GM18502 (cell line): ENCODE results near the gene MAP3K8.
"Not testable (repeated sequence)": the region's sequence is repeated elsewhere in the genome, so short reads cannot be mapped to it uniquely, and the experiment has no call there.

Experiments
- ATAC-seq: cut with Tn5 transposase; IDR thresholded peaks from one replicate; pipeline ENCODE4 v1.9.1; 2021; ENCODE audit warnings: mild to moderate bottlenecking; ENCODE audit not compliant: unreplicated experiment, poor library complexity

MAP3K8 gene

GRCh38 chr10:30479513-30479912 lies 45.5 kb downstream of the MAP3K8 start:
- ATAC-seq = not testable (repeated sequence)

GRCh38 chr10:30481603-30482002 lies 47.6 kb downstream of the MAP3K8 start:
- ATAC-seq = no peak

GRCh38 chr10:30488316-30488715 lies 54.3 kb downstream of the MAP3K8 start:
- ATAC-seq = no peak

DNA sequence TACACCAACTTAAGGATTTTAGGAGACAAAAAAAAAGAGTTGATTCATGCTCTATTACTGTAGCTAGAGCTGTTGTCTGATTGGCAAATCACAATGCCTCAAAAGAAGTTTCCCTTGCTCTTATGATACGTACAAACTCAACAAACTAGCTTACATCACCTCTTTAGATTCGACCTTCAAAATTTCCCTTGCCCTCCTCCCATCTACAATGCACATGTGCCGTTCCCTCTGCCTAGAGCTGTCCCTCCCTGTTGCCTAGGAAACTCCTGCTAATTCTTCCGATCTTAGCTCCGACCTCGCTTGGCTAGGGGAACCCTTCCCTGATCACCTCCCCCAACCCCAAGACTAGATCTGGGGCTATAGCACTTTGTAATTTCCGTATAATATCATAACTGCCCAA lies 55.4 kb downstream of the MAP3K8 start:
- ATAC-seq = no peak

- ATAC-seq = peak; percentile 33
Observed at GRCh38 chr10:30490289-30491000, 56.5 kb downstream of the MAP3K8 start.

- no peak for ATAC-seq
Observed at GRCh38 chr10:30491204-30491915, 57.4 kb downstream of the MAP3K8 start.

DNA sequence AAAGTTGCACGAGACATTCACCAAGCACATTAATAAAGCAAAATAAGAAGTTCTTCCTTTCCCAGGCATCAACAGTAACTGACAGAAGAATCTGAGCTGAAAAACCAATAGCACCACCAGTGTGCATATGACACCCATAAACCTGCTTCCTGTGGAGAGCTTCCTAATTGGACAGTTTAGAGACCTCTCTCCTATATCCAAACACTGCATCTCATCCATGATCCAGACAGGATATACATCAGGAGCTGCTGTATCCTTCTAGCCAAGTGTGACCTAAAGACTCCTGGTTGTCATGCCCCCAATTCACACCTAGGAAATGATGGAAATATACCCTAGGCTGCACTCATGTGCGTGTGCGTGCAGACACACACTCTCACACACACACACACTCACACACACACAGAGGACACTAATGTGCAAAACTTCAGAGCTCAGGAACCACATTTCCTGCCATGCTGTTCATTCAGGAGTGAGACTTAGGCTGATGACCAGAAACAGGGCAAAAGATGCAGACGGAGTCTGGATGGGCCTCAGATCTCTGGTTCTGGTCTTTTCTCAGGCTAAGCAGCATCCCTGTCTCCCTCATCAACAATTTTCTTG lies 58.0 kb downstream of the MAP3K8 start:
- ATAC-seq = no peak

GRCh38 chr10:30493609-30494530 lies 59.9 kb downstream of the MAP3K8 start:
- peak; percentile 35 for ATAC-seq

GRCh38 chr10:30494558-30494957 lies 60.6 kb downstream of the MAP3K8 start:
- no peak for ATAC-seq

GRCh38 chr10:30495687-30496086 lies 61.7 kb downstream of the MAP3K8 start:
- no peak for ATAC-seq

DNA sequence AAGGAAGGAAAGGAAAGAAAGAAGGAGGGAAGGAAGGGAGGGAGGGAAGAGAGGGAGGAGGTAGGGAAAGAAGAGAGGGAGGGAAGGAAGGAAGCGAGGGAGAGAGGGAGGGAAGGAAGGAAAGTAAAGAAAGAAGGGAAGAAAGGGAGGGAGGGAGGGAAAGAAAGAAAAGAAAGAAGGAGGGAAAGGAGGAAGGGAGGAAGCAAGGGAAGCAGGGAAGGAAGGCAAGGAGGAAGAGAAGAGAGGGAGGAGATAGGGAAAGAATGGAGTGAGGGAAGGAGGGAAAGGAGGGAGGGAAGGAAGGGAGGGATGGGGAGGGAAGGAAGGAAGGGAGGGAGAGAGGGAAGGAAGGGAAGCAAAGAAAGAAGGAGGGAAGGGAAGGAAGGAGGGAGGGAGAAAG lies 65.8 kb downstream of the MAP3K8 start:
- no peak for ATAC-seq

DNA sequence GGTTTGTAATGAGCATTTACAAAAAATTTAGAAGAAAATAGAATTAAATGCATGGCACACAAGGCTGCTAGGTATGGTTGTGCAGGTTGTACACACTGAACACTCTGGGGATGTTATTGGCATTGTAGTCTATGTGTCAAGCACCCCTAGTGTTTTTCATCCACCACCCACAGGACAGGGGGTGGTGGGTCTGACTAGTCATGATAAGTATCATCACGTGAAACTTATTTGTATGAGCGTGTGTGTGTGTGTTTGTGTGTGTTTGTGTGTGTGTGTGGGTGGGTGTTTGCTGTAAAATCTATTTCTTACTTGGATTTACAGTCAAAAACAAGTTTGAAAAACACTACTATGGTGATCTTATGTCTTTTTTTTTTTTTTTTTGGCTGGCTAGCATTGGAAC lies 66.5 kb downstream of the MAP3K8 start:
- ATAC-seq = no peak

- ATAC-seq = no peak
Observed at GRCh38 chr10:30500963-30501504, 67.0 kb downstream of the MAP3K8 start.

GRCh38 chr10:30502266-30503060 lies 68.5 kb downstream of the MAP3K8 start:
- peak; percentile 75 for ATAC-seq

DNA sequence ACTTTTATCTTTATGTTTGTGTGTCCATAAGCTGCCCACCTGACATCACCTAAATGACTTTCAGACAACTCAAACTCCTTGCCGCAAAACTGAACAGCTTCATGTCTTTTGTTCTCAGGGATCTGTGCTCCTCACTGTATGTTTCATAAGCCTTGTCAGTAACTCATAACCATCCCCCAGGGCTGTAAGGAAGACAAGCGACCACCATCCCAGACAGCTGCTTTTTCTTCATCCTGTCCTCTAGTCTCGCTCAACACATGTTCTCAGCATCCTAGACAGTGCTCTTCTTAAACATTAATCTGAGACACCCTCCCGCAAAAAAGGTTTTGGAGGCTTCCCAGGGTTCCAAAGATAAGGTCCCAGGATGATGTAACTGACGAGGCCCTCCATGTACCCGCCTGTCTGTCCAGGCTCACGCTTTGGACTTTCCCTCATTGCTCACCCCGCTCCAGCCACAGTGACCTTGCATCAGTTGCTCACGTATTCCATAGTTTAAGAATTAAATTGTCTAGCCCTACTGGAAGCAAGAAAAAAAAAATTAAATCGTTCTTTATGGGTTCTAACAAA lies 69.8 kb downstream of the MAP3K8 start:
- no peak for ATAC-seq

GRCh38 chr10:30505543-30506298 lies 71.7 kb downstream of the MAP3K8 start:
- ATAC-seq = no peak

GRCh38 chr10:30509508-30509907 lies 75.5 kb downstream of the MAP3K8 start:
- ATAC-seq = no peak

GRCh38 chr10:30510184-30510931 lies 76.4 kb downstream of the MAP3K8 start:
- peak; percentile 88 for ATAC-seq
